Smooth muscle cell (in vitro differentiated cells): Measurements from ENCODE around the gene ULBP2. TPM values are rescaled to one million over a fixed set of nuclear protein-coding genes. Genes with fewer than 3 reads are reported as not detected.
"Not testable (repeated sequence)": the region's sequence is repeated elsewhere in the genome, so short reads cannot be mapped to it uniquely, and the experiment has no call there.

Experiments used
- DNase-seq: peaks from one replicate; lab custom pipeline; 2025; ENCODE audit not compliant: unreplicated experiment; lab: John Stamatoyannopoulos, UW
- H2AFZ ChIP-seq: fragments of 200-600 bp; sonication (generic); 2 replicates; pipeline ENCODE4 v1.6.0; 2016; ENCODE audit warnings: antibody characterized with exemption, low read depth, mild to moderate bottlenecking
- H3F3A ChIP-seq: fragments of 200-600 bp; sonication (generic); 2 replicates; pipeline ENCODE4 v1.6.0; 2017; ENCODE audit warnings: antibody characterized with exemption, low read depth
- H3K27ac ChIP-seq: fragments of 200-600 bp; sonication (generic); 2 replicates; pipeline ENCODE4 v1.5.1; 2016; ENCODE audit warnings: low read depth, mild to moderate bottlenecking
- H3K27me3 ChIP-seq: fragments of 200-600 bp; sonication (generic); 2 replicates; pipeline ENCODE4 v1.6.1; 2016; ENCODE audit warnings: low read depth, mild to moderate bottlenecking
- H3K36me3 ChIP-seq: fragments of 200-600 bp; sonication (generic); 2 replicates; pipeline ENCODE4 v1.5.1; 2016; ENCODE audit warnings: low read depth
- H3K4me1 ChIP-seq: fragments of 200-600 bp; sonication (generic); 2 replicates; pipeline ENCODE4 v1.5.1; 2016; ENCODE audit warnings: low read depth
- H3K4me2 ChIP-seq: fragments of 200-600 bp; sonication (generic); 2 replicates; pipeline ENCODE4 v1.6.0; 2016; ENCODE audit warnings: mild to moderate bottlenecking
- H3K4me3 ChIP-seq: fragments of 200-600 bp; sonication (generic); 2 replicates; pipeline ENCODE4 v1.5.1; 2016; ENCODE audit warnings: mild to moderate bottlenecking
- H3K79me2 ChIP-seq: fragments of 200-600 bp; sonication (generic); 2 replicates; pipeline ENCODE4 v1.6.0; 2016; ENCODE audit warnings: low read depth, mild to moderate bottlenecking
- H3K9ac ChIP-seq: fragments of 200-600 bp; sonication (generic); 2 replicates; pipeline ENCODE4 v1.6.0; 2016; ENCODE audit warnings: low read depth
- H3K9me3 ChIP-seq: fragments of 200-600 bp; sonication (generic); replicated peaks from 2 replicates; pipeline ENCODE4 v1.5.1; 2016; ENCODE audit warnings: low read depth
- H4K20me1 ChIP-seq: fragments of 200-600 bp; sonication (generic); 2 replicates; pipeline ENCODE4 v1.6.0; 2016; ENCODE audit warnings: low read depth
- WGBS: methylation state at CpG from one replicate; pipeline ENCODE4 v1.1.7; 2016; ENCODE audit warnings: low lambda C conversion rate; 5-methylcytosine and 5-hydroxymethylcytosine counted together
- polyA plus RNA-seq: library from polyadenylated mRNA; unstranded; fragments of >200 nt; fragmentation: Nextera tagmentation; extraction: Ambion mirVana; gene quantifications from 2 replicates; pipeline ENCODE4 v1.2.1, GENCODE V29; 2016
- total RNA-seq: library from RNA; depleted of rRNA; stranded (reverse); fragments of >200 nt; gene quantifications from 2 replicates; pipeline ENCODE4 v1.2.3, GENCODE V29; 2014
- TF ChIP-seq, protein P1 (sequence below): fragments of 200-600 bp; sonication (generic); IDR thresholded peaks from 2 replicates; pipeline ENCODE4 v1.5.1; 2017; ENCODE audit warnings: borderline replicate concordance, mild to moderate bottlenecking, antibody characterized with exemption; ENCODE audit not compliant: insufficient read depth, poor library complexity, severe bottlenecking

Gene ULBP2
- total and polyA plus RNA-seq, 2 experiments from 2014 or later: 8.8 to 11.7 TPM

DNA sequence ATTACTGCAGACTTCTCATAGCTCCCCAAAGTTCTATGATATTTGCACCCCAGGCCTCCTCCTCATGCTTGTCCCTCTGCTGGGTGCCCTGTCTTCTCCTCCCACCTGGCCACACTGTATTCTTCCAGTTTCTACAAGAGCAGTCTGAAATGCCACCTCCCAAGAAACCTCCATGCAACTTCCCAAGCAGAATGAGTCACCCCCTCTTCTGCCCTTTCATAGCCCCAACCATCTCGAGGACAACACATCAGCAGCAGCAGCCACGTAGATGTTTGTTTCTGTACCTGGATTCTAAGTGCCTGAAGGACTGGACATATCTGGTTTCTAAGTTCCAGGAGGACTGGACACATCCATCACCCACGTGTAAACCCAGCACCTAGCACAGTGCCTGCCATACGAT lies 6.6 kb upstream of the ULBP2 start:
- peaks cover 92% of the 10 kb centered on the region for H3K27me3 ChIP-seq
- no peak overlapping the region for H3K9ac ChIP-seq
- no peaks in the 10 kb centered on the region for H4K20me1 ChIP-seq
- H3K79me2 ChIP-seq: no peaks in the 10 kb centered on the region
- no peak overlapping the region for H2AFZ ChIP-seq
- H3K9me3 ChIP-seq: no peaks in the 10 kb centered on the region
- no peak overlapping the region for H3K4me3 ChIP-seq
- H3K4me1 ChIP-seq: no peaks in the 10 kb centered on the region
- H3F3A ChIP-seq: no peaks in the 10 kb centered on the region
- no peak overlapping the region for H3K4me2 ChIP-seq
- no peak for DNase-seq
- TF ChIP-seq, protein P1, sequence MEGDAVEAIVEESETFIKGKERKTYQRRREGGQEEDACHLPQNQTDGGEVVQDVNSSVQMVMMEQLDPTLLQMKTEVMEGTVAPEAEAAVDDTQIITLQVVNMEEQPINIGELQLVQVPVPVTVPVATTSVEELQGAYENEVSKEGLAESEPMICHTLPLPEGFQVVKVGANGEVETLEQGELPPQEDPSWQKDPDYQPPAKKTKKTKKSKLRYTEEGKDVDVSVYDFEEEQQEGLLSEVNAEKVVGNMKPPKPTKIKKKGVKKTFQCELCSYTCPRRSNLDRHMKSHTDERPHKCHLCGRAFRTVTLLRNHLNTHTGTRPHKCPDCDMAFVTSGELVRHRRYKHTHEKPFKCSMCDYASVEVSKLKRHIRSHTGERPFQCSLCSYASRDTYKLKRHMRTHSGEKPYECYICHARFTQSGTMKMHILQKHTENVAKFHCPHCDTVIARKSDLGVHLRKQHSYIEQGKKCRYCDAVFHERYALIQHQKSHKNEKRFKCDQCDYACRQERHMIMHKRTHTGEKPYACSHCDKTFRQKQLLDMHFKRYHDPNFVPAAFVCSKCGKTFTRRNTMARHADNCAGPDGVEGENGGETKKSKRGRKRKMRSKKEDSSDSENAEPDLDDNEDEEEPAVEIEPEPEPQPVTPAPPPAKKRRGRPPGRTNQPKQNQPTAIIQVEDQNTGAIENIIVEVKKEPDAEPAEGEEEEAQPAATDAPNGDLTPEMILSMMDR: no peak
- H3K27ac ChIP-seq: no peak overlapping the region
- 53% methylated on average over 4 of the region's 4 CpGs for WGBS
- no peaks in the 10 kb centered on the region for H3K36me3 ChIP-seq

DNA sequence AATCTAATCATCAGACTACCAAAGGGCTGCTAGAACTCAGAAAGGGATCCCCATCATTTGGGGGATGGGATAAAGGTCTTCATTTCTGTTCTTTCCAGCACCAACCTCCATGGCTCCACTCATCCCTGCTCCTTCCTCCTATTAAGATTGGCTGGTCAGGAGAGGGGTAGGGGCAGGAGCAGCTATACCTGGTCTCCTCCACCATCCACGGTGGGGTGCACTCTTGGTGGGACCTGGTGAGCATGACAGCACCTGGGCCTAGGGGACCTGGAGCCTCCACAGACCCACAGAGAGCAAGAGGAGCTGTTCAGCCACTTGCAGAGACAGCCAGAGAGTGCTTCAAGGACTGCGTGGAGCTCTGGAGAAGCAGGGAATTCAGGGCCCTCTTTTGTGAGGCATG lies 6.1 kb upstream of the ULBP2 start:
- Histone ChIP-seq H2AFZ (no peak overlapping the region), H4K20me1 (no peaks in the 10 kb centered on the region), H3K9me3 (no peaks in the 10 kb centered on the region), H3K4me3 (no peak overlapping the region), H3K4me1 (no peaks in the 10 kb centered on the region), H3K27ac (no peak overlapping the region), H3K27me3 (peaks cover 92% of the 10 kb centered on the region), H3K9ac (no peak overlapping the region), H3K36me3 (no peaks in the 10 kb centered on the region), H3F3A (no peaks in the 10 kb centered on the region), H3K4me2 (no peak overlapping the region), H3K79me2 (no peaks in the 10 kb centered on the region)
- 23% methylated on average over 2 of the region's 2 CpGs for WGBS
- TF ChIP-seq, protein P1: no peak
- no peak for DNase-seq

DNA sequence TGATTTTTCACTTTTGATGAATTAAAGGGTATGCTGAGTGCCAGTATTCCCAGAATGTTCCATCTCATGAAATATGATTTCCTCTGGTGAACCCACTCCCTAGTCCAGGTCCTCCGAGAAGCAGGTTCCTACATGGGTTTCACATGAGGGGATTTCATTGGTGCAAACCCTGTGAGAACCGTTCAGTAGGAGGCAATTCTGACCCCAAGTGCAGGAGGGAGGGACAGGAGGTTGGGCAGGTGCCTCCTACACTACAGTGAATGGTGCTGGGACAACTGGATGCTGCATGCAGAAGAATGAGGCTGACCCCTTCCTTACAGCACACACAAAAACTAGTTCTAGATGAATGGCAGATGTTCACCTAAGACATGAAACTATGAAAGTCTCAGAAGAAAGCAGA lies 5.1 kb upstream of the ULBP2 start:
- no peak overlapping the region for H3K4me2 ChIP-seq
- TF ChIP-seq, protein P1: no peak
- H2AFZ ChIP-seq: no peak overlapping the region
- no peak overlapping the region for H3K9ac ChIP-seq
- no peaks in the 10 kb centered on the region for H3K4me1 ChIP-seq
- WGBS: 42% methylated on average over 2 of the region's 2 CpGs
- no peak overlapping the region for H3K4me3 ChIP-seq
- H3F3A ChIP-seq: no peaks in the 10 kb centered on the region
- H4K20me1 ChIP-seq: no peaks in the 10 kb centered on the region
- H3K27ac ChIP-seq: no peak overlapping the region
- no peaks in the 10 kb centered on the region for H3K36me3 ChIP-seq
- H3K9me3 ChIP-seq: no peaks in the 10 kb centered on the region
- H3K27me3 ChIP-seq: peaks cover 87% of the 10 kb centered on the region
- no peaks in the 10 kb centered on the region for H3K79me2 ChIP-seq
- no peak for DNase-seq

DNA sequence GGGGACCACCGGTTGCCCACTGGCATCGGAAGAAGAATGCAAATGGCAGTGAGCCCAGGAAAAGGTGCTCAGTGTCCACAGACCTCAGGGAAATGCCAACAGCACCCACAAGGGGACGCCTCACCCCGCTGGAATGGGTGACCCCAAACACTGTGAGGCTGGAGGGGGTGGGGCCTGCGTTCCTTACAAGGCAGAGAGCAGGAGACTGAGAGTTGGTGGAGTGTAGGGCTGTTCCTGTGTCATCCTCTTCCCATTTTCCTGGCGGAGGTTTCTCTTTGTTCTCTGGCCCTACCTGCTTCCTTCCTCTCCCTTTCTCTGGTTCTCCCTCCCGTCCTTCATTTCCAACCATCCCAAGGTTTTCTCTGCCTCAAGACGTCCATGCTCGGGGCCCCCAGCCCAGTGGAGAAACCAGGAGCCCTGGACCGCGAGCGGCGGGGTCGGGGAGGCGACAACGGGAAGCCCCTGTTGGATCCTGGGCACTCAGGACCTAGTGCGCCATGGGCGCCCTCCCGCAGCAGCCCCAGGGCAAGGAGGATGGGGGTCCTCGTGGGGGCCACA lies 3.7 kb upstream of the ULBP2 start:
- peaks cover 84% of the 10 kb centered on the region for H3K27me3 ChIP-seq
- not testable (repeated sequence) for H3K4me1 ChIP-seq, H3K36me3 ChIP-seq, H3K9ac ChIP-seq, DNase-seq, H2AFZ ChIP-seq, H3K9me3 ChIP-seq, H4K20me1 ChIP-seq, H3K79me2 ChIP-seq, H3F3A ChIP-seq, H3K27ac ChIP-seq
- WGBS: 5% methylated on average over 14 of the region's 20 CpGs
- TF ChIP-seq, protein P1: peak; percentile 11
- H3K4me3 ChIP-seq: peak overlapping the region; percentile 42
- peak overlapping the region; percentile 86 for H3K4me2 ChIP-seq
